Ureter (tissue), 1 donor: ENCODE data around the gene MSLN. TPM values are rescaled to one million over a fixed set of nuclear protein-coding genes. Genes with fewer than 3 reads are reported as not detected.

Source experiments
- DNase-seq: peaks from one replicate; pipeline ENCODE4 v3.0.0-alpha.2; 2020; ENCODE audit warnings: low spot score
- total RNA-seq: library from RNA; stranded (reverse); gene quantifications from one replicate; pipeline ENCODE4 v1.2.4, GENCODE V29; 2023
- donor health status: DM: yes; HTN: yes; CAD: no.

MSLN gene
- total RNA-seq, 1 donor from 2014 or later, result 1.4 TPM

DNA sequence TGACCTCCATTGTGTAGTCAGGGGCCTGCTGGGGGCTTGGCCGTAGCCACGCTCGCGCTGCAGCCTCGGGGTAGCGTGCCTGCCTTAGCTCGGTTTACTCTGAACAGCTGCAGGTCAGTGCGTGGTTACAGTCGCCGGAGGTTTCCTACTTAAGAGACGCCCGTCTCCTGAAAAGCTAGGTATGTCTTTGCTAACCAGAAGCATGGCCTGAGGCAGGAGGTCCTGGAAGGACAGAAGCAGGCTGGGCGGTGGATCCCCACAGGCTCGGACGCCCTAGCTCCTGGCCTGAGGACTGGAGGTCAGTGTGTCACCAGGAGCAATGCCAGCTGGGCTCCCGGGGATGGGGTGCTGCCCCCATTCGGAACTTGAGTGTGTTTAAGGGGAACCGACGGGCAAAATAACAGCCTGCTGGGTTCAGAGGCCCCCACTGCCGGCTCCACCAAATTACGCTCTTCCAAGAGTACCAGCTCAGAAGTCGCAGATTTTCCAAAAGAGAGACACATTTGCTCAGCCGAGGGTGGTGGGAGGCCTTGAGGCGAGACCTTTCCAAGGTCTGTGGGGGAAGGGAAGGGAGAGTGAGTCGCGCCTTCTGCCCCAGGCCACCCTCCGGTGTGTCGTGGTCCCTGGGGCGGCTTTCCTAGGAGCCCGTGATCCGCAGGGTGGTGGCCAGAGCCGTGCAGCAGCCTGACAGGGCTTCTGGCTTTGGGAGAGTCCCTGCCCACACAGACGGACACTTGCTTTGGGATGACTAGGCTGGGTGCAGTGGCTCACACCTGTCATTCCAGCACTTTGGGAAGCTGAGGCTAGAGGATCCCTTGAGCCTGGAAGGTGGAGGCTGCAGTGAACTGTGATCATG is 43.9 kb downstream of the MSLN start:
- DNase-seq, result no peak

DNA sequence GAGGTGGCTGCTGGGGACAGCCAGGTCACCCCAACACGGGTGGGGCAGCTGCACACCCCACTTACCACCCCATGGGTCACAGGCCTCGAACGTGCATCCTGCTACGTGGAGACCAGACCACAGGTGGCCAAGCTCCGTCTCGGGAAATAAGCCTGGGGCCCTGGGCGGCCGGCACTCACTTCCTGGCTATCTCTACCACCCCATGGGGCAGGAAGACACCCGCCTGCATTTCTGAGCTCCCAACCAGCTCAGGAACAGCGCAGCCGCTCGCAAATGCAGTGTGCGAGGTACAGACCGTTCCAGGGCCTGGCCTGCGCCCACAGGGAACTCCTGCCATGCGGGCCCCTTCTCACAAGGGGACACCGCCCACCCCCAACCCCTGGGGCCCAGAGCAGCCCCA is 44.9 kb downstream of the MSLN start:
- DNase-seq, result no peak

- DNase-seq, result peak; percentile 96
These were observed 47.0 kb downstream of the MSLN start for GRCh38 chr16:807347-808084.

- DNase-seq, result no peak
These were observed 47.5 kb downstream of the MSLN start for GRCh38 chr16:808085-808386.

GRCh38 chr16:813204-813915 is 52.8 kb downstream of the MSLN start:
- no peak for DNase-seq

DNA sequence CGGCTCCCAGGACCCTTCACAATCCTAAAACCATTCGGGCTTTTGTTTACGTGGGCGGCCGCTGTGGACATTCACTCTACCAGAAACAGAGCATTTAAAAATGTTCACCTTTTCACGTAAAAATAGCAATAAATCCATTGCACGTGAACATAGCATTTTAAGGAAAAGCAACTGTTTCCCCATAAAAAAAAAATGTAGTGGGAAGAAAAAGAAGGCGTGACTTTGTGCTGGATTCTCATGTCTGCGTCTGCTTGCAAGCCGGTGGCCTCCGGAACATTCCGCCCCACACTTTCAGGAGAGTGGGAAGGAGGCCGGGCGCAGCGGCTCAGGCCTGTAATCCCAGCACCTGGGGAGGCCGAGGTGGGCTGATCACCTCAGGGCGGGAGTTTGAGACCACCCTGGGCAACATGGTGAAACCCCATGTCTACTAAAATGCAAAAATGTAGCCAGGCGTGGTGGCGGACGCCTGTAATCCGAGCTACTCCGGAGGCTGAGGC is 53.4 kb downstream of the MSLN start:
- DNase-seq, result no peak

DNA sequence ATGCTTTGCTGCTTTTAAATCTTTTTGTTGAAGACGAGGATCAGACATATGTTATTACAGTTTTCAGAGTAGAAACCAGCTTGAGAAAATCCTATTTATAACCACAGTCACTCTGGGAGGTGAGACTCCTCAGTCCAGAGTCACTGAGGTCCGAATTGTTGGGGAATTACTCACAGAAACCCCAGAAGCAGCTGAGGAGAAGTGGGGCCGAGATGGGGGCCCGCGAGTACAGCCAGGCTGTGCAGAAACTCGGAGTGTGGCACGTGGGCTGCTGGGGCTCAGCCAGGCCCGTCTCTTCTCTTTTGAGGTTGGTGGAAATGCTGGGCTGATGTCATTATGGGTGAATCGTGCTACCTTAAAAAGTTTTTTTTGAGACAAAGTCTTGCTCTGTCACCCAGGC is 54.4 kb downstream of the MSLN start:
- DNase-seq, result no peak

DNA sequence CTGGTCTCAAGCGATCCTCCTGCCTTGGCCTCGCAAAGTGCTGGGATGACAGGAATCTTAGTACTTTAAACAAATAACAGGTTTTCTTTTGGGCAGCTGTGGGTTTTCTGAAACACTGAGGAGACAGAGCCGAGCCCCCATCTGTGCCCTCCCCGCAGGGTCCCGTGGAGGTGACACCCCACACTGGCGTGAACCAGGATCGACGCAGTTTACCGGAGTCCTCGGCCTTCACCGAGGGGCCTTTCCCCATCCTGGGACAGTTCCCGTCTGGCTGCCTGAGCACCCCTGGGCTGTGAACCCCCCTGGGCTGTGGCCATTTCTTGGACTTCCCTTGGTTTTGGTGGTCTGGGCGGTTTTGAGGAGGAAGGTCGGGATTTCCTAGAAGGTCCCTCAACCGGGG is 55.3 kb downstream of the MSLN start:
- DNase-seq, result no peak

GRCh38 chr16:817001-817906 is 56.7 kb downstream of the MSLN start:
- no peak for DNase-seq

- DNase-seq, result no peak
These were observed 57.6 kb downstream of the MSLN start for GRCh38 chr16:818132-818531.

Other genes starting within 250 kb of the MSLN start
- gene CAPN15, start 233.0 kb upstream of the MSLN start, total RNA-seq, result 60.1 TPM
- not detected for gene PRR35, start 200.3 kb upstream of the MSLN start, total RNA-seq
- 0.36 TPM for gene NHLRC4, start 193.7 kb upstream of the MSLN start, total RNA-seq
- 65.7 TPM for gene PIGQ, start 190.8 kb upstream of the MSLN start, total RNA-seq
- 39.2 TPM for gene RAB40C, start 170.7 kb upstream of the MSLN start, total RNA-seq
- gene WFIKKN1, start 129.7 kb upstream of the MSLN start, total RNA-seq, result 0.65 TPM
- 48.3 TPM for gene METTL26, start 124.4 kb upstream of the MSLN start, total RNA-seq
- gene MCRIP2, start 118.9 kb upstream of the MSLN start, total RNA-seq, result 40.4 TPM
- 53.3 TPM for gene WDR90, start 111.4 kb upstream of the MSLN start, total RNA-seq
- gene RHOT2, start 92.6 kb upstream of the MSLN start, total RNA-seq, result 129 TPM
- 2.3 TPM for gene RHBDL1, start 85.1 kb upstream of the MSLN start, total RNA-seq
- gene STUB1, start 80.3 kb upstream of the MSLN start, total RNA-seq, result 118 TPM
- 63.4 TPM for gene JMJD8, start 76.4 kb upstream of the MSLN start, total RNA-seq
- 10.4 TPM for gene WDR24, start 70.3 kb upstream of the MSLN start, total RNA-seq
- gene FBXL16, start 54.9 kb upstream of the MSLN start, total RNA-seq, result 1.3 TPM
- 20.8 TPM for gene METRN, start 45.6 kb upstream of the MSLN start, total RNA-seq
- gene ANTKMT, start 39.6 kb upstream of the MSLN start, total RNA-seq, result 43.2 TPM
- 5.3 TPM for gene CCDC78, start 34.3 kb upstream of the MSLN start, total RNA-seq
- 7.9 TPM for gene HAGHL, start 33.6 kb upstream of the MSLN start, total RNA-seq
- gene CIAO3, start 19.7 kb upstream of the MSLN start, total RNA-seq, result 38.9 TPM
- 18.7 TPM for gene RPUSD1, start 27.6 kb downstream of the MSLN start, total RNA-seq
- gene CHTF18, start 27.9 kb downstream of the MSLN start, total RNA-seq, result 13.3 TPM
- 0.52 TPM for gene GNG13, start 40.0 kb downstream of the MSLN start, total RNA-seq
- gene LMF1, start 210.2 kb downstream of the MSLN start, total RNA-seq, result 32.1 TPM
- gene SOX8, start 221.0 kb downstream of the MSLN start, total RNA-seq, result 0.73 TPM